Measurements from ENCODE around the gene JARID2. TPM values are rescaled to one million over a fixed set of nuclear protein-coding genes. Genes with fewer than 3 reads are reported as not detected.
A peak's percentile ranks its signal among the peaks of the same experiment; 100 is the strongest.

JARID2 gene
- total RNA-seq, 1 donor from 2014 or later, result 24.2 TPM

- no peaks in the 10 kb centered on the region for H3K9me3 Mint-ChIP-seq (ENCODE audit: unreplicated experiment)
- H3K79me2 ChIP-seq (ENCODE audit: insufficient read depth, low read length), result no peaks in the 10 kb centered on the region
- no peak overlapping the region for H3K4me3 ChIP-seq (ENCODE audit: insufficient read depth, low read depth, low read length)
- no peaks in the 10 kb centered on the region for H4K20me1 ChIP-seq (ENCODE audit: insufficient read depth, low read length)
- H3K27me3 ChIP-seq (ENCODE audit: insufficient read depth, low read length), result no peaks in the 10 kb centered on the region
- H3K4me2 ChIP-seq (ENCODE audit: low read length), result no peak overlapping the region
- peak overlapping the region; percentile 92 for H3K27ac Mint-ChIP-seq (ENCODE audit: unreplicated experiment)
- FAIRE-seq (no peak), DNase-seq (ENCODE audit: low read depth) (no peak)
- no peaks in the 10 kb centered on the region for H3K27me3 Mint-ChIP-seq (ENCODE audit: low read depth, unreplicated experiment)
- no peaks in the 10 kb centered on the region for H3K4me1 ChIP-seq (ENCODE audit: insufficient read depth, low read length)
- H3K36me3 Mint-ChIP-seq (ENCODE audit: low read depth, unreplicated experiment), result peaks cover 2% of the 10 kb centered on the region
- no peak overlapping the region for H3K27ac ChIP-seq (ENCODE audit: low read depth, low read length)
- no peak overlapping the region for H3K9ac ChIP-seq (ENCODE audit: low read length)
- no peaks in the 10 kb centered on the region for H3K36me3 ChIP-seq (ENCODE audit: insufficient read depth, low read length)
- TF ChIP-seq EZH2 (IDR thresholded peaks at IDR 0.05; ENCODE audit: insufficient read depth, low read length), result no peak
- H3K4me1 Mint-ChIP-seq (ENCODE audit: low read depth, unreplicated experiment), result peaks cover 15% of the 10 kb centered on the region
- no peaks in the 10 kb centered on the region for H3K9me3 ChIP-seq (ENCODE audit: insufficient read depth, low read depth, low read length)
- no peak overlapping the region for H3K4me3 Mint-ChIP-seq (ENCODE audit: unreplicated experiment)
- no peak overlapping the region for H2AFZ ChIP-seq (ENCODE audit: low read depth, low read length)
These were observed 39.0 kb upstream of the JARID2 start for GRCh38 chr6:15206887-15207286.

DNA sequence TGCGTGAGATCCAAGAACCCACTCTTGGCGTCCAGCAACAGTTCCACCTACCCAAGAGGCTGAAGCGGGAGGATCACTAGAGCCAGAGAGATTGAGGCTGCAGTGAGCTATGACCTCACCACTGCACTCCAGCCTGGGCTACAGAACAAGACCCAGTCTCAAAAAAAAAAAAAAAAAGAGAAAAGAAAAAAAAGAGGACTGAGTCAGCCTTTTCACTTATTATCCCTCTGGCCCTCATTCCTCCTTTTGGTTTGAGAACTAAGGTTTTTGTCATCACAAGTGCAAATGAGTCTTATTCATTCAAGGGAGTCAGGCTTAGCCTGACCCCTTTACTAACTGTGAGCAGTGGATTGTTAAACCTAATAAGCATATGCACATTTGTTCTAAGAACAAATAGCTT is 37.9 kb upstream of the JARID2 start:
- H3K4me3 Mint-ChIP-seq (ENCODE audit: unreplicated experiment), result no peak overlapping the region
- Histone ChIP-seq H4K20me1 (ENCODE audit: insufficient read depth, low read length) (no peaks in the 10 kb centered on the region), H3K4me3 (ENCODE audit: insufficient read depth, low read depth, low read length) (no peak overlapping the region), H3K27me3 (ENCODE audit: insufficient read depth, low read length) (no peaks in the 10 kb centered on the region), H3K79me2 (ENCODE audit: insufficient read depth, low read length) (no peaks in the 10 kb centered on the region), H3K4me2 (ENCODE audit: low read length) (peak overlapping the region; percentile 19), H3K27ac (ENCODE audit: low read depth, low read length) (no peak overlapping the region), H2AFZ (ENCODE audit: low read depth, low read length) (no peak overlapping the region), H3K9ac (ENCODE audit: low read length) (no peak overlapping the region), H3K36me3 (ENCODE audit: insufficient read depth, low read length) (no peaks in the 10 kb centered on the region), H3K4me1 (ENCODE audit: insufficient read depth, low read length) (no peaks in the 10 kb centered on the region), H3K9me3 (ENCODE audit: insufficient read depth, low read depth, low read length) (no peaks in the 10 kb centered on the region)
- FAIRE-seq (no peak), DNase-seq (ENCODE audit: low read depth) (peak; percentile 70)
- no peak overlapping the region for H3K27ac Mint-ChIP-seq (ENCODE audit: unreplicated experiment)
- no peaks in the 10 kb centered on the region for H3K9me3 Mint-ChIP-seq (ENCODE audit: unreplicated experiment)
- peaks cover 2% of the 10 kb centered on the region for H3K36me3 Mint-ChIP-seq (ENCODE audit: low read depth, unreplicated experiment)
- H3K27me3 Mint-ChIP-seq (ENCODE audit: low read depth, unreplicated experiment), result no peaks in the 10 kb centered on the region
- H3K4me1 Mint-ChIP-seq (ENCODE audit: low read depth, unreplicated experiment), result peaks cover 15% of the 10 kb centered on the region
- TF ChIP-seq EZH2 (IDR thresholded peaks at IDR 0.05; ENCODE audit: insufficient read depth, low read length), result no peak
- no peak for TF ChIP-seq CTCF (IDR thresholded peaks at IDR 0.05; ENCODE audit: insufficient read depth, low read depth, low read length)

- Mint-ChIP-seq H3K4me3 (ENCODE audit: unreplicated experiment) (no peak overlapping the region), H3K27me3 (ENCODE audit: low read depth, unreplicated experiment) (no peaks in the 10 kb centered on the region), H3K4me1 (ENCODE audit: low read depth, unreplicated experiment) (peaks cover 3% of the 10 kb centered on the region), H3K9me3 (ENCODE audit: unreplicated experiment) (no peaks in the 10 kb centered on the region), H3K36me3 (ENCODE audit: low read depth, unreplicated experiment) (peaks cover 2% of the 10 kb centered on the region), H3K27ac (ENCODE audit: unreplicated experiment) (no peak overlapping the region)
- Histone ChIP-seq H3K9me3 (ENCODE audit: insufficient read depth, low read depth, low read length) (no peaks in the 10 kb centered on the region), H2AFZ (ENCODE audit: low read depth, low read length) (no peak overlapping the region), H3K27ac (ENCODE audit: low read depth, low read length) (no peak overlapping the region), H3K4me1 (ENCODE audit: insufficient read depth, low read length) (no peaks in the 10 kb centered on the region), H3K79me2 (ENCODE audit: insufficient read depth, low read length) (no peaks in the 10 kb centered on the region), H3K27me3 (ENCODE audit: insufficient read depth, low read length) (no peaks in the 10 kb centered on the region), H3K4me2 (ENCODE audit: low read length) (no peak overlapping the region), H3K4me3 (ENCODE audit: insufficient read depth, low read depth, low read length) (no peak overlapping the region), H3K9ac (ENCODE audit: low read length) (no peak overlapping the region), H3K36me3 (ENCODE audit: insufficient read depth, low read length) (no peaks in the 10 kb centered on the region), H4K20me1 (ENCODE audit: insufficient read depth, low read length) (no peaks in the 10 kb centered on the region)
- TF ChIP-seq EZH2 (IDR thresholded peaks at IDR 0.05; ENCODE audit: insufficient read depth, low read length) (no peak), CTCF (IDR thresholded peaks at IDR 0.05; ENCODE audit: insufficient read depth, low read depth, low read length) (no peak)
- FAIRE-seq, result no peak
- no peak for DNase-seq (ENCODE audit: low read depth)
These were observed 31.9 kb upstream of the JARID2 start for GRCh38 chr6:15213838-15214400.
